Neural cell (in vitro differentiated cells): ENCODE results near the gene VEPH1. TPM values are rescaled to one million over a fixed set of nuclear protein-coding genes. Genes with fewer than 3 reads are reported as not detected.

Source experiments
- H2AFZ ChIP-seq: fragments of 200-600, 300-800 bp; sonication (generic), shearing (Covaris generic); 2 replicates; pipeline ENCODE4 v1.6.0; 2014; ENCODE audit warnings: low read depth, mild to moderate bottlenecking, antibody characterized with exemption, low read length, moderate library complexity
- H3F3A ChIP-seq: fragments of 200-600 bp; shearing (Covaris generic); 2 replicates; pipeline ENCODE4 v1.6.1; 2016; ENCODE audit warnings: mild to moderate bottlenecking, moderate library complexity, mixed read lengths, antibody characterized with exemption, low read length; ENCODE audit not compliant: insufficient read depth, poor library complexity, severe bottlenecking
- H3K27ac ChIP-seq: fragments of 200-600, 300-800 bp; sonication (generic), shearing (Covaris generic); 2 replicates; pipeline ENCODE4 v1.5.1; 2014; ENCODE audit warnings: mild to moderate bottlenecking, low read length, moderate library complexity
- H3K27me3 ChIP-seq: fragments of 300-800, 200-600 bp; sonication (generic), shearing (Covaris generic); 2 replicates; pipeline ENCODE4 v1.6.0; 2014; ENCODE audit warnings: mild to moderate bottlenecking, low read depth, low read length, moderate library complexity; ENCODE audit not compliant: insufficient read depth
- H3K36me3 ChIP-seq: fragments of 300-800, 200-600 bp; sonication (generic), shearing (Covaris generic); 2 replicates; pipeline ENCODE4 v1.5.1; 2014; ENCODE audit warnings: mild to moderate bottlenecking, antibody characterized with exemption, low read length, moderate library complexity; ENCODE audit not compliant: insufficient read depth
- H3K4me2 ChIP-seq: fragments of 300-800, 200-600 bp; sonication (generic), shearing (Covaris generic); 2 replicates; pipeline ENCODE4 v1.6.0; 2014; ENCODE audit warnings: mild to moderate bottlenecking, low read length
- H3K4me3 ChIP-seq: fragments of 300-800, 200-600 bp; sonication (generic), shearing (Covaris generic); 2 replicates; pipeline ENCODE4 v1.5.1; 2014; ENCODE audit warnings: mild to moderate bottlenecking, low read length, moderate library complexity
- H3K79me2 ChIP-seq: fragments of 200-600 bp; shearing (Covaris generic); replicated peaks from 2 replicates; pipeline ENCODE4 v1.6.0; 2014; ENCODE audit warnings: mild to moderate bottlenecking, low read length, moderate library complexity; ENCODE audit not compliant: insufficient read depth
- H3K9ac ChIP-seq: fragments of 300-800, 200-600 bp; sonication (generic), shearing (Covaris generic); 2 replicates; pipeline ENCODE4 v1.6.1; 2016; ENCODE audit warnings: mild to moderate bottlenecking, low read length, mixed read lengths
- H3K9me2 ChIP-seq: fragments of 200-600 bp; shearing (Covaris generic); 2 replicates; pipeline ENCODE4 v1.6.1; 2016; ENCODE audit warnings: mild to moderate bottlenecking, low read length, mixed read lengths; ENCODE audit not compliant: insufficient read depth
- H3K9me3 ChIP-seq: fragments of 200-600, 300-800 bp; sonication (generic), shearing (Covaris generic); 2 replicates; pipeline ENCODE4 v1.6.1; 2016; ENCODE audit warnings: mild to moderate bottlenecking, mixed run types, low read length, moderate library complexity, mixed read lengths
- H4K20me1 ChIP-seq: fragments of 200-600 bp; shearing (Covaris generic); 2 replicates; pipeline ENCODE4 v1.6.1; 2016; ENCODE audit warnings: mild to moderate bottlenecking, mixed run types; ENCODE audit not compliant: insufficient read depth
- CTCF ChIP-seq: fragments of 450-650 bp; IDR thresholded peaks from 2 replicates; pipeline ENCODE4 v1.5.1; 2014; ENCODE audit warnings: antibody characterized with exemption, mild to moderate bottlenecking, moderate library complexity; ENCODE audit not compliant: poor library complexity, severe bottlenecking
- EP300 ChIP-seq: fragments of 450-650 bp; conservative IDR thresholded peaks from 2 replicates; pipeline ENCODE4 v1.6.1; 2014; ENCODE audit warnings: antibody characterized with exemption, mild to moderate bottlenecking, moderate library complexity; ENCODE audit not compliant: poor library complexity, severe bottlenecking
- EZH2 ChIP-seq: fragments of 200-600, 300-800 bp; shearing (Covaris generic), sonication (generic); IDR thresholded peaks from 2 replicates; pipeline ENCODE4 v1.6.1; 2014; ENCODE audit warnings: antibody characterized with exemption, low read length, borderline replicate concordance, mild to moderate bottlenecking; ENCODE audit not compliant: insufficient read depth, poor library complexity, severe bottlenecking
- MXI1 ChIP-seq: fragments of 450-650 bp; conservative IDR thresholded peaks from 2 replicates; pipeline ENCODE4 v1.6.1; 2014; ENCODE audit warnings: antibody characterized with exemption, mild to moderate bottlenecking; ENCODE audit not compliant: poor library complexity, severe bottlenecking
- POLR2AphosphoS5 ChIP-seq: IDR thresholded peaks from 2 replicates; pipeline ENCODE4 v1.6.1; 2012
- RAD21 ChIP-seq: fragments of 450-650 bp; conservative IDR thresholded peaks from 2 replicates; pipeline ENCODE4 v1.6.1; 2014; ENCODE audit warnings: antibody characterized with exemption, mild to moderate bottlenecking, moderate library complexity
- REST ChIP-seq: IDR thresholded peaks from 2 replicates; pipeline ENCODE4 v1.6.1; 2012; ENCODE audit warnings: borderline replicate concordance
- SMC3 ChIP-seq: fragments of 450-650 bp; conservative IDR thresholded peaks from 2 replicates; pipeline ENCODE4 v1.6.1; 2014; ENCODE audit warnings: antibody characterized with exemption, mild to moderate bottlenecking, moderate library complexity; ENCODE audit not compliant: poor library complexity
- TAF1 ChIP-seq: IDR thresholded peaks from 2 replicates; pipeline ENCODE4 v1.6.1; 2012; ENCODE audit warnings: low read depth
- polyA plus RNA-seq: library from polyadenylated mRNA; depleted of rRNA; stranded (reverse); fragments of >200 nt; gene quantifications from 2 replicates; pipeline ENCODE4 v1.2.3, GENCODE V29; 2014

Gene VEPH1
- polyA plus RNA-seq, 1 donor from 2014 or later = 0.89 TPM

- TF ChIP-seq EZH2 = no peak
- H3K27me3 ChIP-seq = no peaks in the 10 kb centered on the region
- no peak overlapping the region for H3K4me3 ChIP-seq
- no peak overlapping the region for H3K4me2 ChIP-seq
- no peaks in the 10 kb centered on the region for H3F3A ChIP-seq
- H3K36me3 ChIP-seq = no peaks in the 10 kb centered on the region
- H3K27ac ChIP-seq = no peak overlapping the region
- no peak overlapping the region for H2AFZ ChIP-seq
- no peak overlapping the region for H3K9ac ChIP-seq
- H3K9me3 ChIP-seq = no peaks in the 10 kb centered on the region
- no peaks in the 10 kb centered on the region for H3K9me2 ChIP-seq
- H3K79me2 ChIP-seq = no peaks in the 10 kb centered on the region
- H4K20me1 ChIP-seq = no peaks in the 10 kb centered on the region
Observed at GRCh38 chr3:157414861-157415260, 88.4 kb downstream of the VEPH1 start.

- Histone ChIP-seq H3K9me3 (no peaks in the 10 kb centered on the region), H3F3A (no peaks in the 10 kb centered on the region), H3K27me3 (no peaks in the 10 kb centered on the region), H3K79me2 (no peaks in the 10 kb centered on the region), H4K20me1 (no peaks in the 10 kb centered on the region), H2AFZ (no peak overlapping the region), H3K9ac (no peak overlapping the region), H3K27ac (no peak overlapping the region), H3K36me3 (no peaks in the 10 kb centered on the region), H3K4me3 (no peak overlapping the region), H3K9me2 (no peaks in the 10 kb centered on the region), H3K4me2 (no peak overlapping the region)
- TF ChIP-seq RAD21 = no peak
- no peak for TF ChIP-seq SMC3
- no peak for TF ChIP-seq REST
- no peak for TF ChIP-seq POLR2AphosphoS5
- no peak for TF ChIP-seq CTCF
- TF ChIP-seq TAF1 = no peak
- TF ChIP-seq EZH2 = no peak
- TF ChIP-seq EP300 = no peak
- TF ChIP-seq MXI1 = no peak
Observed at GRCh38 chr3:157412323-157412855, 90.8 kb downstream of the VEPH1 start.

GRCh38 chr3:157410945-157411344 is 92.3 kb downstream of the VEPH1 start:
- Histone ChIP-seq H3K9ac (no peak overlapping the region), H3K9me2 (no peaks in the 10 kb centered on the region), H4K20me1 (no peaks in the 10 kb centered on the region), H2AFZ (no peak overlapping the region), H3K36me3 (no peaks in the 10 kb centered on the region), H3K9me3 (no peaks in the 10 kb centered on the region), H3K27me3 (no peaks in the 10 kb centered on the region), H3K4me3 (no peak overlapping the region), H3K79me2 (no peaks in the 10 kb centered on the region), H3F3A (no peaks in the 10 kb centered on the region), H3K27ac (no peak overlapping the region), H3K4me2 (no peak overlapping the region)
- TF ChIP-seq TAF1 (no peak), POLR2AphosphoS5 (no peak), REST (no peak), CTCF (no peak), EP300 (no peak), RAD21 (no peak)
